ENCODE measurements around the gene UBP1.

Gene UBP1

DNA sequence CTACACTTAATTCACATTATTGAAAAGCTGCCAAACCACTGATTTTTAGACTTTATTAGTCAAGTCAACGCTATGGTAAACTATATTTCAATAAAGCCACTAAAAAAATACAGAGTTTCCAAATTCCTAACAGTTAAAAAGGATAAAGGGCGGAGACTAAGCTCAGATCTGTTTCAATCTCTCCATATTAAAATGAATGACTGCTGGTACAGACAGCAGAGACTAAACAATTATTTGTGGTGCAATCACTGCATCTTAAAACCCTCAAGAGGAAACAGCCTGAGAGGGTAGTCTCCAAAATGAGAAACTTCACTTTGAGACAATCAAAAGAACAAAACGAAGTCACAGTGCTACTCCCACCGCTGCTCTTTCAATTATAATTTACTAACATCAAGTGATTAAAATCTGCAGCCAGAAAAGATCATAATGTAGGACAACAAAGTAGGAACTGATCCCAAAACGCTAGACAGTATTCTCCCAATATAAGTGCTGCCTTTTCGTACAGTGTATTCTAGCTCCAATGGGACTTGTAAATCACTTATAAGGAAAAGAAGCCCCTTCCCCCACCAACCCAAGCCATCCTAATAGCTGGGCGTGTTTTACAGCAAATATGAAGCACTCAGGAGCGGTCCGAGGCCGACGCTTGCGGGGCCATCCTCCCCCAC, 1.2 kb downstream of the UBP1 start:
- H3K4me1 ChIP-seq (ENCODE audit: low read length), result peaks cover 35% of the 10 kb centered on the region
- peak overlapping the region; percentile 92 for H3K27ac ChIP-seq (ENCODE audit: low read length)
- TF ChIP-seq, protein P1, sequence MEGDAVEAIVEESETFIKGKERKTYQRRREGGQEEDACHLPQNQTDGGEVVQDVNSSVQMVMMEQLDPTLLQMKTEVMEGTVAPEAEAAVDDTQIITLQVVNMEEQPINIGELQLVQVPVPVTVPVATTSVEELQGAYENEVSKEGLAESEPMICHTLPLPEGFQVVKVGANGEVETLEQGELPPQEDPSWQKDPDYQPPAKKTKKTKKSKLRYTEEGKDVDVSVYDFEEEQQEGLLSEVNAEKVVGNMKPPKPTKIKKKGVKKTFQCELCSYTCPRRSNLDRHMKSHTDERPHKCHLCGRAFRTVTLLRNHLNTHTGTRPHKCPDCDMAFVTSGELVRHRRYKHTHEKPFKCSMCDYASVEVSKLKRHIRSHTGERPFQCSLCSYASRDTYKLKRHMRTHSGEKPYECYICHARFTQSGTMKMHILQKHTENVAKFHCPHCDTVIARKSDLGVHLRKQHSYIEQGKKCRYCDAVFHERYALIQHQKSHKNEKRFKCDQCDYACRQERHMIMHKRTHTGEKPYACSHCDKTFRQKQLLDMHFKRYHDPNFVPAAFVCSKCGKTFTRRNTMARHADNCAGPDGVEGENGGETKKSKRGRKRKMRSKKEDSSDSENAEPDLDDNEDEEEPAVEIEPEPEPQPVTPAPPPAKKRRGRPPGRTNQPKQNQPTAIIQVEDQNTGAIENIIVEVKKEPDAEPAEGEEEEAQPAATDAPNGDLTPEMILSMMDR (IDR thresholded peaks at IDR 0.05; ENCODE audit: low read depth, low read length), result no peak
- no peak for TF ChIP-seq EZH2phosphoT487 (IDR thresholded peaks at IDR 0.05; ENCODE audit: low read depth)
- H3K79me2 ChIP-seq (ENCODE audit: low read length), result peaks cover 65% of the 10 kb centered on the region
- no peaks in the 10 kb centered on the region for H3K9me3 ChIP-seq (ENCODE audit: insufficient read depth, low read length)
- no peaks in the 10 kb centered on the region for H3K36me3 ChIP-seq (replicated peaks; ENCODE audit: low read depth, low read length)
- H3K27me3 ChIP-seq (ENCODE audit: low read depth, low read length), result no peaks in the 10 kb centered on the region
- H4K20me1 ChIP-seq (ENCODE audit: insufficient read depth, low read length), result peaks cover 48% of the 10 kb centered on the region
- no peak overlapping the region for H2AFZ ChIP-seq (ENCODE audit: low read depth, low read length)
- H3K9ac ChIP-seq (ENCODE audit: low read length), result peak overlapping the region; percentile 88
- peak overlapping the region; percentile 95 for H3K4me2 ChIP-seq (ENCODE audit: low read length)
- H3K4me3 ChIP-seq (ENCODE audit: low read length), result peak overlapping the region; percentile 78

DNA sequence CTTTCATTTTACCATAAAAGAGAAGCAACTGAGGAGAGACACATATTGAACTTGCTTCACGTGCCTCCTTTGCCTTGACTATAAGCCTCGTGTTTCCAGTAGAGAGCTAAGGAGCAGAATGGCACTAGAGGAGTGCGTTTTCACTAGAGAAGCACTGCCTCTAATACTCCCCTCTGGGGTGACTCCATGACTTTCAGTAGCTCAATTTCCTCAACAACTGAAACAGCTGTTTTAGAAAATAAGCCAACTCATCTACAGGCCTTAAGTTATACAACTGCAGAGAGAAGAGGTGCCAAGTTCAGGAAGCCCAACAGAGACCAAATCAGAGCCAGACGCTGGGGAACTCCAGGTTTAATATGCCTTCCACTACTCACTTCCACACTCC, 1.9 kb downstream of the UBP1 start:
- H2AFZ ChIP-seq (ENCODE audit: low read depth, low read length), result no peak overlapping the region
- H3K79me2 ChIP-seq (ENCODE audit: low read length), result peaks cover 72% of the 10 kb centered on the region
- H3K4me1 ChIP-seq (ENCODE audit: low read length), result peaks cover 35% of the 10 kb centered on the region
- peak overlapping the region; percentile 92 for H3K27ac ChIP-seq (ENCODE audit: low read length)
- H3K36me3 ChIP-seq (replicated peaks; ENCODE audit: low read depth, low read length), result no peaks in the 10 kb centered on the region
- H3K4me3 ChIP-seq (ENCODE audit: low read length), result peak overlapping the region; percentile 78
- peaks cover 55% of the 10 kb centered on the region for H4K20me1 ChIP-seq (ENCODE audit: insufficient read depth, low read length)
- no peaks in the 10 kb centered on the region for H3K27me3 ChIP-seq (ENCODE audit: low read depth, low read length)
- peak overlapping the region; percentile 88 for H3K9ac ChIP-seq (ENCODE audit: low read length)
- TF ChIP-seq, protein P1 (IDR thresholded peaks at IDR 0.05; ENCODE audit: low read depth, low read length), result no peak
- TF ChIP-seq EZH2phosphoT487 (IDR thresholded peaks at IDR 0.05; ENCODE audit: low read depth), result no peak
- peak overlapping the region; percentile 95 for H3K4me2 ChIP-seq (ENCODE audit: low read length)
- H3K9me3 ChIP-seq (ENCODE audit: insufficient read depth, low read length), result no peaks in the 10 kb centered on the region

DNA sequence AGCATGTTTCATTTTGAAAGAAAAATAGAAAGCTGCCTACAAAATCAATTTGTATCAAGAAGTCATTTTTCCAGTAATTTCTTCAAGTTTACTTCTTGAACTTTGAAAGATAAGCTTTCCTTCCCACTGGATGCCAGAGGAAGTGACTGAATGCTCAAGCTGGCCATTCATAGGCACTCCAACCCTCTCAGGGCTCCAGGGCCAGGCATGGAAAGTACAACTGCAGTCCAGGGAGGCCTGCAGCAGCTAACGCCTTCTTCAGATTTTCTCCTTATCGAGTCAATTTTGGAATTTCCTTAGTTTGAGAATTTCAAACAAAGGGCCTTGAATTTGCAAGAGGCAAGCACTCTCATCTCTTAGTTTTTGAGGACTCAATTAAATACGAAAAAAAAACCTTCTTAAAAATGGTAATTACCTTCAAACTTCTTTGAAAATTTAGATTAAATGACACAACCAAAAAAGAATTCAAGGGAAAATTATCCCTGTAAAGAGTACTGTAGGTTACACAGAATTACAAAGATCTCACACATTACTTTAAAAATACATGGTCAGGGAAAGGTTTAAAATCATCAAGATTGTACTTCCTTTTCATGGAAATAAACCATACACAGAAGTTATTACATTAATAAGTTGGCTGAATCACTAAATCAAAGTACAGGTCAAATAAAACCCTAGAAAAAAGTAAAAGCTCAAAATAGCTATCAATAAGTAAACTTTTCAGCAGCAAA, 2.5 kb downstream of the UBP1 start:
- Histone ChIP-seq H4K20me1 (ENCODE audit: insufficient read depth, low read length) (peaks cover 60% of the 10 kb centered on the region), H3K9me3 (ENCODE audit: insufficient read depth, low read length) (no peaks in the 10 kb centered on the region), H3K27ac (ENCODE audit: low read length) (peak overlapping the region; percentile 92), H2AFZ (ENCODE audit: low read depth, low read length) (no peak overlapping the region), H3K9ac (ENCODE audit: low read length) (peak overlapping the region; percentile 88), H3K27me3 (ENCODE audit: low read depth, low read length) (no peaks in the 10 kb centered on the region), H3K79me2 (ENCODE audit: low read length) (peaks cover 78% of the 10 kb centered on the region), H3K4me3 (ENCODE audit: low read length) (peak overlapping the region; percentile 78), H3K36me3 (replicated peaks; ENCODE audit: low read depth, low read length) (no peaks in the 10 kb centered on the region), H3K4me1 (ENCODE audit: low read length) (peaks cover 38% of the 10 kb centered on the region), H3K4me2 (ENCODE audit: low read length) (peak overlapping the region; percentile 95)
- TF ChIP-seq, protein P1 (IDR thresholded peaks at IDR 0.05; ENCODE audit: low read depth, low read length), result no peak
- no peak for TF ChIP-seq EZH2phosphoT487 (IDR thresholded peaks at IDR 0.05; ENCODE audit: low read depth)

DNA sequence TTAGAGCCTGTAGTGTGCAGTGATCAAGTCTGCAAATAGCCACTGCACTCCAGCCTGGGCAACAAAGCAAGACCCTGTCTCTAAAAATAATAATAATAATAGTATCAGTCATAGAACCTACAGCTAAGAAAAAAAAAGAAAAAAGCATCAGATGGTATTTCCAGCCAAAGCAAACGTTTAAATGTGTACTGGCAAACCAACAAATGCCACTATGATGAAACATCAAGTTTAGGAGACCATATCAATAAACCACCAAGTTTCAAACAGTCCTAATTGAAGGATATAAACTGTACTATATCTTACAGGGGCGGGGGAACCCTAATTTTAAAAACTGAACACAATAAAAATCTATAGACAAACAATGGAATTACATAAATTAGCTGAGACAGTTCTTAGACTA, 6.4 kb downstream of the UBP1 start:
- H3K4me1 ChIP-seq (ENCODE audit: low read length), result peaks cover 62% of the 10 kb centered on the region
- no peak overlapping the region for H2AFZ ChIP-seq (ENCODE audit: low read depth, low read length)
- TF ChIP-seq, protein P1 (IDR thresholded peaks at IDR 0.05; ENCODE audit: low read depth, low read length), result no peak
- TF ChIP-seq EZH2phosphoT487 (IDR thresholded peaks at IDR 0.05; ENCODE audit: low read depth), result no peak
- H3K9me3 ChIP-seq (ENCODE audit: insufficient read depth, low read length), result no peaks in the 10 kb centered on the region
- no peak overlapping the region for H3K27ac ChIP-seq (ENCODE audit: low read length)
- H3K4me2 ChIP-seq (ENCODE audit: low read length), result no peak overlapping the region
- no peak overlapping the region for H3K9ac ChIP-seq (ENCODE audit: low read length)
- no peaks in the 10 kb centered on the region for H3K27me3 ChIP-seq (ENCODE audit: low read depth, low read length)
- no peaks in the 10 kb centered on the region for H3K36me3 ChIP-seq (replicated peaks; ENCODE audit: low read depth, low read length)
- H4K20me1 ChIP-seq (ENCODE audit: insufficient read depth, low read length), result peaks cover 96% of the 10 kb centered on the region
- H3K79me2 ChIP-seq (ENCODE audit: low read length), result peaks cover 100% of the 10 kb centered on the region
- H3K4me3 ChIP-seq (ENCODE audit: low read length), result no peak overlapping the region
